ENCODE results near the gene CNEP1R1. TPM values are rescaled to one million over a fixed set of nuclear protein-coding genes. Genes with fewer than 3 reads are reported as not detected.

CNEP1R1 gene
- polyA plus RNA-seq, 2 donors: 8.3 to 14.8 TPM

GRCh38 chr16:50067290-50067853, 42.3 kb downstream of the CNEP1R1 start:
- Histone ChIP-seq H3K27me3 (ENCODE audit: control insufficient read depth in 1 of 2, insufficient read depth in 2 of 2, low read length in 2 of 2) (no peaks in the 10 kb centered on the region), H3K27ac (ENCODE audit: low read depth in 2 of 2, low read length in 1 of 2) (no peak overlapping the region), H3K4me1 (ENCODE audit: control insufficient read depth in 2 of 2, insufficient read depth in 2 of 2, low read length in 1 of 2) (peaks cover 0 to 5% of the 10 kb centered on the region in 2 donors), H3K4me3 (ENCODE audit: low read depth in 1 of 2, low read length in 2 of 2) (no peak overlapping the region), H3K36me3 (ENCODE audit: control insufficient read depth in 2 of 2, insufficient read depth in 2 of 2, low read length in 1 of 2) (peaks cover 0 to 5% of the 10 kb centered on the region in 2 donors), H3K9me3 (ENCODE audit: control insufficient read depth in 2 of 2, insufficient read depth in 1 of 2, low read depth in 1 of 2, low read length in 1 of 2) (no peaks in the 10 kb centered on the region)
- WGBS, 2 donors: 41 to 46% methylated on average over 3 of the region's 3 CpGs

DNA sequence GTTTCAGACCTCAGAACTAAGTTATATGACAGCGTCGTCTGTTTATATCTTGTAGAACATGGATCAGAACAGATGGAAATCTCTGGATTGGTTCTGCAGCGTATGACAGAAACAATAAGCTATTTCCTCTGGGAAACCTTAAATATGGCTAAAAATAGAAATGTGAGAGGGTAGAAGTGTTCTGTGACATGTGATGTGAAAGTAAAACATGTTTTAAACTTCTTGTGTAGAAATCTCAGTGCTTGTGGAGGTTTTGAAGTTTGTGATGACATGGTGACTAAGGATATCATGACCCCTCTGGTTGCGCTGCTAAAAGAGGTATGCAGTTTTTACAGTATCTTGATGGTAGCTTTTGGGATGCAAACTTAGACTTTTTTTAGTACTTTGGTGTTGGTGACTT, 43.5 kb downstream of the CNEP1R1 start:
- H3K27ac ChIP-seq (ENCODE audit: low read depth in 2 of 2, low read length in 1 of 2): no peak overlapping the region
- H3K27me3 ChIP-seq (ENCODE audit: control insufficient read depth in 1 of 2, insufficient read depth in 2 of 2, low read length in 2 of 2): no peaks in the 10 kb centered on the region
- WGBS, 2 donors: 79 to 85% methylated on average over 4 of the region's 4 CpGs
- H3K4me1 ChIP-seq (ENCODE audit: control insufficient read depth in 2 of 2, insufficient read depth in 2 of 2, low read length in 1 of 2): peaks cover 0 to 5% of the 10 kb centered on the region in 2 donors
- no peak overlapping the region for H3K4me3 ChIP-seq (ENCODE audit: low read depth in 1 of 2, low read length in 2 of 2)
- peaks cover 0 to 5% of the 10 kb centered on the region in 2 donors for H3K36me3 ChIP-seq (ENCODE audit: control insufficient read depth in 2 of 2, insufficient read depth in 2 of 2, low read length in 1 of 2)
- no peaks in the 10 kb centered on the region for H3K9me3 ChIP-seq (ENCODE audit: control insufficient read depth in 2 of 2, insufficient read depth in 1 of 2, low read depth in 1 of 2, low read length in 1 of 2)

DNA sequence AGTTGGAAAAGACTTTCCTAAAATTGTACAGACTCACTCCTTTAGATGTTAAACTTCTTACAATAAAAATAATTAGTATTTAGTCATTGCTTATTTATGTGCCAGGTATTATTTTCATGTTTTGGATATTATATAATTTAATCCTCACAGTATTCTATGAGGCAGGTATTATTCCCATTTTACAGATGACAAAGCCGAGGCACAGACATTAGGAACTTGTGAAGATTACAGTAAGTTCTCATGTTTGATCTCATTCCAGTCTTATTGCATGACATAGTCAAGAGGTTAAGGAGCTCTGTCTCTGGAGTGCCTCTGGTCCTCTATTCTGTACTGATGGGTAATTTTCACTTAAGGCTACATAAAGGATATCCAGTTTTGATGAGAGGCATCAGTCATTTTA, 44.0 kb downstream of the CNEP1R1 start:
- H3K4me3 ChIP-seq (ENCODE audit: low read depth in 1 of 2, low read length in 2 of 2): no peak overlapping the region
- WGBS, 2 donors: 95 to 98% methylated on average over 1 of the region's 1 CpG
- no peaks in the 10 kb centered on the region for H3K27me3 ChIP-seq (ENCODE audit: control insufficient read depth in 1 of 2, insufficient read depth in 2 of 2, low read length in 2 of 2)
- peaks cover 0 to 5% of the 10 kb centered on the region in 2 donors for H3K36me3 ChIP-seq (ENCODE audit: control insufficient read depth in 2 of 2, insufficient read depth in 2 of 2, low read length in 1 of 2)
- H3K9me3 ChIP-seq (ENCODE audit: control insufficient read depth in 2 of 2, insufficient read depth in 1 of 2, low read depth in 1 of 2, low read length in 1 of 2): no peaks in the 10 kb centered on the region
- peaks cover 0 to 5% of the 10 kb centered on the region in 2 donors for H3K4me1 ChIP-seq (ENCODE audit: control insufficient read depth in 2 of 2, insufficient read depth in 2 of 2, low read length in 1 of 2)
- H3K27ac ChIP-seq (ENCODE audit: low read depth in 2 of 2, low read length in 1 of 2): no peak overlapping the region

DNA sequence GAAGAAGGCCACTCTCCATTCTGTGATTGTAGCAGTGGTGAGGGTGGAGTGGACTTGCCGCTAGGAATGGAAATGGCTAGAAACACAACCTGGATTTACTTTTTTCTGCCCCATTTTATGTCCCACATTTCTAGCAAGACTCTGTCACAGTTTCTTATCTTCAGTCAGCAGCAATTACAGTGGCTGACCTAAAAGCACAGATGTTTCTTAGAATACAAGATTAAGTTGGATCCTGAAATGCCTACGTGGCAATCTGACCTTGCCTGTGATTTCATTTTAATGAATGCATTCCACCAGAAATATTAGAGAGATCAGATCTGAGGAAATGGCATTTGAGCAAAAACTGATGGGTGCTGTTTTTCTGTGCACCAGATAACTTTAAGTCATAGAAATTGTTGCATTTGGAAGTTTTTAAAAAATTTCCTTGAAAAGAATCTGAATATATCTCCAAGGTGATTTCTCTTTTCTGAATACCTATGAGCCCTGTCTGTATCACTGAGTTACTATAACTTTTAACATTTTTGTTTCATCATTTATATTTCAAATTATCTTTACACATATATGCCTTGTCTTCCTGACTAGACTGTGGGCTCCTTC, 46.1 kb downstream of the CNEP1R1 start:
- Histone ChIP-seq H3K9me3 (ENCODE audit: control insufficient read depth in 2 of 2, insufficient read depth in 1 of 2, low read depth in 1 of 2, low read length in 1 of 2) (no peaks in the 10 kb centered on the region), H3K27me3 (ENCODE audit: control insufficient read depth in 1 of 2, insufficient read depth in 2 of 2, low read length in 2 of 2) (no peaks in the 10 kb centered on the region), H3K36me3 (ENCODE audit: control insufficient read depth in 2 of 2, insufficient read depth in 2 of 2, low read length in 1 of 2) (peaks cover 0 to 5% of the 10 kb centered on the region in 2 donors), H3K4me1 (ENCODE audit: control insufficient read depth in 2 of 2, insufficient read depth in 2 of 2, low read length in 1 of 2) (peaks cover 0 to 5% of the 10 kb centered on the region in 2 donors), H3K27ac (ENCODE audit: low read depth in 2 of 2, low read length in 1 of 2) (no peak overlapping the region), H3K4me3 (ENCODE audit: low read depth in 1 of 2, low read length in 2 of 2) (no peak overlapping the region)
- WGBS, 2 donors: 84 to 85% methylated on average over 2 of the region's 2 CpGs

DNA sequence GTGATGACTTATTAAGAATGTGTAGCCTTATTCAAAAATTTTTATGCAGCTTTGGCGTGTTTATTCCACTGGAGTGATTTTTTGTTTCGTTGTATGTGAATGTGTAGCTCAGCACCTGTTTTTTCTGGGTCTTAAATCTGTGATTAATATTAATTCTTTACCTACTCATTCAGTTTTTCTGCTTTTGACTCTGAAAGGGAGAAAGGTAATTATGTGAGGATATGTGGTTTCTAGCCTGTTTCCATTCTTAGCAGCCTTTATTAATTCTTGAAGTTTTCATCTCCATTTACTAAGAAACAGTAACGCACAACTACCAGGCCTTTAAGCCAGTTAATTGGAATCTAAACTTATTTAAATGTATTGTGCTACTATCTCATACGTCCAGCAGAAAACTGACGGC, 47.7 kb downstream of the CNEP1R1 start:
- Histone ChIP-seq H3K36me3 (ENCODE audit: control insufficient read depth in 2 of 2, insufficient read depth in 2 of 2, low read length in 1 of 2) (peaks cover 0 to 5% of the 10 kb centered on the region in 2 donors), H3K27ac (ENCODE audit: low read depth in 2 of 2, low read length in 1 of 2) (no peak overlapping the region), H3K9me3 (ENCODE audit: control insufficient read depth in 2 of 2, insufficient read depth in 1 of 2, low read depth in 1 of 2, low read length in 1 of 2) (no peaks in the 10 kb centered on the region), H3K4me3 (ENCODE audit: low read depth in 1 of 2, low read length in 2 of 2) (no peak overlapping the region), H3K27me3 (ENCODE audit: control insufficient read depth in 1 of 2, insufficient read depth in 2 of 2, low read length in 2 of 2) (no peaks in the 10 kb centered on the region), H3K4me1 (ENCODE audit: control insufficient read depth in 2 of 2, insufficient read depth in 2 of 2, low read length in 1 of 2) (no peaks in the 10 kb centered on the region)
- 87 to 90% methylated on average over 5 of the region's 5 CpGs for WGBS, 2 donors

DNA sequence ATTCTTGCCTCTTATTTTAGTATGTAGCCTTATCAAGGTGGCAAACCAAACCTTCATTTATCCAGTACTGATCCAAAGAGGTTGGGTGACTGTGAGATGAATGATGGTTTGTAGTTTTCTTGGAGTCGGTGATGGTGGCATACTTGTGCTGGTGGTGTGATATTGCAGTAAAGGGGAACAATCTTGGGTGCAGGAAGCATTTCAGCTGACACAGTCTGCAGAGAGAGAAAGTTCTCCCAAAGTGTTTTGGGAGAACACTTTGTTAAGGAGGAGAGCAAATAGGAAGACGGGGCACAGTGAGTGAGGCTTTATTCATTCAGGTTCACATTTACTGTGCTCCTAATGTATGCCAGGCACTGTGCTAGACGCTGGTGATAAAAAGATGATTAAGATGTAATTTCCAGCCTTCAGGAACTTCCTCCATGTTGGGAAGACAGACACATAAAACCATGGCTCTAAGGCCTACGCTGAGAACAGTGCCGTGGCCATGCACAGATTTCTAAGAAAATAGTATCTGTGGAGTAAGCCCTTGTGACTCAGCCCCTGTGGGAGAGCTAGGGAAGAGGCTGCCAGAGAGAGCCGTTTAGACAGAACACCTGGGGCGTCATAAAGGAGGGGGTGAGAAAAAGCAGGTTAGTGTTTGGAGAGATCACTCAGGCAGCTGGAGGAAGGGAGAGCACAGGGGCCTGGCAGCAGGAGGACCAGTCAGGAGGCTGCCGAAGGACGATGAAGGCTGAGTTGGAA, 54.5 kb downstream of the CNEP1R1 start:
- peaks cover 0 to 11% of the 10 kb centered on the region in 2 donors for H3K36me3 ChIP-seq (ENCODE audit: control insufficient read depth in 2 of 2, insufficient read depth in 2 of 2, low read length in 1 of 2)
- H3K4me1 ChIP-seq (ENCODE audit: control insufficient read depth in 2 of 2, insufficient read depth in 2 of 2, low read length in 1 of 2): no peaks in the 10 kb centered on the region

GRCh38 chr16:50081428-50082018, 56.5 kb downstream of the CNEP1R1 start:
- 83 to 88% methylated on average over 7 of the region's 7 CpGs for WGBS, 2 donors
- no peak overlapping the region for H3K4me3 ChIP-seq (ENCODE audit: low read depth in 1 of 2, low read length in 2 of 2)
- H3K4me1 ChIP-seq (ENCODE audit: control insufficient read depth in 2 of 2, insufficient read depth in 2 of 2, low read length in 1 of 2): no peaks in the 10 kb centered on the region
- H3K27ac ChIP-seq (ENCODE audit: low read depth in 2 of 2, low read length in 1 of 2): no peak overlapping the region
- H3K27me3 ChIP-seq (ENCODE audit: control insufficient read depth in 1 of 2, insufficient read depth in 2 of 2, low read length in 2 of 2): no peaks in the 10 kb centered on the region
- peaks cover 5 to 11% of the 10 kb centered on the region in 2 donors for H3K36me3 ChIP-seq (ENCODE audit: control insufficient read depth in 2 of 2, insufficient read depth in 2 of 2, low read length in 1 of 2)
- no peaks in the 10 kb centered on the region for H3K9me3 ChIP-seq (ENCODE audit: control insufficient read depth in 2 of 2, insufficient read depth in 1 of 2, low read depth in 1 of 2, low read length in 1 of 2)

More for the DNA sequence above, 54.5 kb downstream of the CNEP1R1 start:
- H3K4me3 ChIP-seq (ENCODE audit: low read depth in 1 of 2, low read length in 2 of 2): no peak overlapping the region
- WGBS, 2 donors: 80 to 82% methylated on average over 9 of the region's 9 CpGs
- no peaks in the 10 kb centered on the region for H3K9me3 ChIP-seq (ENCODE audit: control insufficient read depth in 2 of 2, insufficient read depth in 1 of 2, low read depth in 1 of 2, low read length in 1 of 2)
- H3K27ac ChIP-seq (ENCODE audit: low read depth in 2 of 2, low read length in 1 of 2): no peak overlapping the region
- H3K27me3 ChIP-seq (ENCODE audit: control insufficient read depth in 1 of 2, insufficient read depth in 2 of 2, low read length in 2 of 2): no peaks in the 10 kb centered on the region

GRCh38 chr16:50083996-50084395, 59.0 kb downstream of the CNEP1R1 start:
- 84 to 86% methylated on average over 8 of the region's 8 CpGs for WGBS, 2 donors
- H3K36me3 ChIP-seq (ENCODE audit: control insufficient read depth in 2 of 2, insufficient read depth in 2 of 2, low read length in 1 of 2): peaks cover 14 to 18% of the 10 kb centered on the region in 2 donors
- no peak overlapping the region for H3K4me3 ChIP-seq (ENCODE audit: low read depth in 1 of 2, low read length in 2 of 2)

GRCh38 chr16:50086176-50086575, 61.2 kb downstream of the CNEP1R1 start:
- 91 to 94% methylated on average over 6 of the region's 6 CpGs for WGBS, 2 donors
- H3K27ac ChIP-seq (ENCODE audit: low read depth in 2 of 2, low read length in 1 of 2): no peak overlapping the region
- H3K9me3 ChIP-seq (ENCODE audit: control insufficient read depth in 2 of 2, insufficient read depth in 1 of 2, low read depth in 1 of 2, low read length in 1 of 2): peaks cover 0 to 2% of the 10 kb centered on the region in 2 donors
- no peaks in the 10 kb centered on the region for H3K27me3 ChIP-seq (ENCODE audit: control insufficient read depth in 1 of 2, insufficient read depth in 2 of 2, low read length in 2 of 2)
- H3K4me3 ChIP-seq (ENCODE audit: low read depth in 1 of 2, low read length in 2 of 2): no peak overlapping the region
- H3K36me3 ChIP-seq (ENCODE audit: control insufficient read depth in 2 of 2, insufficient read depth in 2 of 2, low read length in 1 of 2): peaks cover 10 to 14% of the 10 kb centered on the region in 2 donors
- H3K4me1 ChIP-seq (ENCODE audit: control insufficient read depth in 2 of 2, insufficient read depth in 2 of 2, low read length in 1 of 2): no peaks in the 10 kb centered on the region

More at GRCh38 chr16:50083996-50084395, 59.0 kb downstream of the CNEP1R1 start:
- Histone ChIP-seq H3K9me3 (ENCODE audit: control insufficient read depth in 2 of 2, insufficient read depth in 1 of 2, low read depth in 1 of 2, low read length in 1 of 2) (peaks cover 0 to 2% of the 10 kb centered on the region in 2 donors), H3K4me1 (ENCODE audit: control insufficient read depth in 2 of 2, insufficient read depth in 2 of 2, low read length in 1 of 2) (no peaks in the 10 kb centered on the region), H3K27ac (ENCODE audit: low read depth in 2 of 2, low read length in 1 of 2) (no peak overlapping the region), H3K27me3 (ENCODE audit: control insufficient read depth in 1 of 2, insufficient read depth in 2 of 2, low read length in 2 of 2) (no peaks in the 10 kb centered on the region)

All from esophagus (tissue), 2 donors.